HepG2 (cell line): ENCODE measurements around the gene C1QTNF12. TPM values are rescaled to one million over a fixed set of nuclear protein-coding genes. Genes with fewer than 3 reads are reported as not detected.
A peak's percentile ranks its signal among the peaks of the same experiment; 100 is the strongest.

Experiments used
- ATAC-seq: fragments of 200-7000 bp; cut with Tn5 transposase; 3 replicates; pipeline ENCODE4 v1.9.1; 2020; ENCODE audit warnings: mild to moderate bottlenecking, moderate library complexity
- BruUV-seq: library from RNA; stranded (reverse); fragments of 400-500 nt; replicated peaks from 2 replicates; lab custom pipeline; 2021; lab: Mats Ljungman, UMichigan
- CTCF ChIA-PET: fragments of 300-600 bp; formaldehyde crosslinking; extraction: SDS; loops from one replicate; lab custom pipeline; 2021; ENCODE audit warnings: low total read pairs, inconsistent platforms, low intra/inter-chr PET ratio; lab: Yijun Ruan, JAX
- POLR2A ChIA-PET: fragments of 350-600 bp; sonication (Branson Sonifier 250); formaldehyde crosslinking; loops from one replicate; lab custom pipeline; 2020; ENCODE audit warnings: antibody characterized with exemption, inconsistent platforms; lab: Yijun Ruan, JAX
- DNase-seq: peaks from one replicate; pipeline ENCODE4 v3.0.0-alpha.2; 2015; ENCODE audit warnings: low spot score
- FAIRE-seq: peaks from 3 replicates; lab custom pipeline; 2011; peaks lifted over from hg19 to GRCh38; lab: Jason Lieb, UNC
- H2AFZ ChIP-seq: one replicate; pipeline ENCODE4 v1.6.1; 2011; ENCODE audit warnings: low read length, inconsistent platforms
- H3K27ac ChIP-seq: fragments of 300-600 bp; 3 replicates; pipeline ENCODE4 v1.8.0; 2011; ENCODE audit warnings: mixed run types, mild to moderate bottlenecking, mixed read lengths, low read length, inconsistent platforms; ENCODE audit not compliant: insufficient read depth; ENCODE audit errors: extremely low read length
- H3K27me3 ChIP-seq, 2 experiments: fragments of 200-600 bp in 1 of 2; 2 replicates in 1 of 2; 3 replicates in 1 of 2; pipeline versions ENCODE4 v1.6.0 to v1.8.0; 2011; ENCODE audit warnings: low read length in 2 of 2, mild to moderate bottlenecking in 2 of 2, moderate library complexity in 2 of 2, inconsistent platforms in 1 of 2; ENCODE audit not compliant: insufficient read depth in 2 of 2, control insufficient read depth in 1 of 2
- H3K36me3 ChIP-seq, 2 experiments: fragments of 200-600 bp in 1 of 2; replicated peaks in 1 of 2; 2 replicates in 1 of 2; 3 replicates in 1 of 2; pipeline versions ENCODE4 v1.5.1 to v1.8.0; 2011; ENCODE audit warnings: low read length in 2 of 2, inconsistent platforms in 1 of 2; ENCODE audit not compliant: insufficient read depth in 2 of 2, control insufficient read depth in 1 of 2
- H3K4me1 ChIP-seq: 2 replicates; pipeline ENCODE4 v1.5.1; 2012; ENCODE audit warnings: low read length, inconsistent platforms; ENCODE audit not compliant: insufficient read depth
- H3K4me2 ChIP-seq: 2 replicates; pipeline ENCODE4 v1.6.0; 2011; ENCODE audit warnings: low read depth, low read length, inconsistent platforms
- H3K4me3 ChIP-seq, 3 experiments: fragments of 200-600 bp in 1 of 3; sonication (generic), shearing (Covaris generic) in 1 of 3; replicated peaks in 1 of 3; 2 replicates each; pipeline ENCODE4 v1.5.1; 2011 to 2016; ENCODE audit warnings: low read length in 3 of 3, inconsistent platforms in 2 of 3, low read depth in 2 of 3, mild to moderate bottlenecking in 2 of 3, control low read depth in 1 of 3, mixed read lengths in 1 of 3; ENCODE audit not compliant: insufficient read depth in 1 of 3
- H3K79me2 ChIP-seq: one replicate; pipeline ENCODE4 v1.6.1; 2011; ENCODE audit warnings: low read length, inconsistent platforms; ENCODE audit not compliant: insufficient read depth
- H3K9ac ChIP-seq: 2 replicates; pipeline ENCODE4 v1.6.0; 2011; ENCODE audit warnings: mild to moderate bottlenecking, low read depth, low read length, inconsistent platforms; ENCODE audit not compliant: insufficient read depth
- H3K9me3 ChIP-seq: 2 replicates; pipeline ENCODE4 v1.5.1; 2012; ENCODE audit warnings: mild to moderate bottlenecking, low read length
- H4K20me1 ChIP-seq: 2 replicates; pipeline ENCODE4 v1.6.0; 2011; ENCODE audit warnings: inconsistent platforms, mild to moderate bottlenecking, low read length, moderate library complexity; ENCODE audit not compliant: insufficient read depth
- AGO2 ChIP-seq: fragments of 200-400 bp; formaldehyde crosslinking; optimal IDR thresholded peaks from 2 replicates; pipeline ENCODE3; 2017; ENCODE audit warnings: mild to moderate bottlenecking, low read depth, low read length, moderate library complexity
- MIXL1 ChIP-seq: IDR thresholded peaks from 2 replicates; pipeline ENCODE4 v1.6.1; 2016
- ZNF354B ChIP-seq: sonication (generic); formaldehyde crosslinking; IDR thresholded peaks from 2 replicates; pipeline ENCODE4 v1.8.0; 2022; ENCODE audit warnings: mild to moderate bottlenecking, missing genetic modification reagents
- whole genome bisulfite sequencing: methylation state at CpG from one replicate; pipeline ENCODE4 v1.1.6; 2017; ENCODE audit warnings: low lambda C conversion rate; 5-methylcytosine and 5-hydroxymethylcytosine counted together
- in situ Hi-C: cut with HindIII; loops from 2 replicates; pipeline ENCODE4 v1.10.0; 2017; ENCODE audit warnings: low pct_unique_long_range_greater_than_20kb; ENCODE audit not compliant: extremely low pct_ligation_motif_present
- intact Hi-C: fragments of 100-400 bp; cut with micrococcal nuclease; formaldehyde crosslinking; loops from one replicate; pipeline ENCODE4 v1.10.0; 2022; ENCODE audit not compliant: unreplicated experiment
- polyA plus RNA-seq, 8 experiments: library from polyadenylated mRNA; depleted of rRNA in 3 of 8; stranded (reverse) in 7 of 8; unstranded in 1 of 8; fragments of >200 nt; fragmentation: Illumina TruSeq in 4 of 8; extraction: Trizol in 4 of 8; gene quantifications; 2 replicates each; pipeline versions ENCODE4 v1.2.1 to v1.2.3, GENCODE V29; 2011 to 2016; ENCODE audit warnings: low read depth in 4 of 8, missing spikeins in 1 of 8, mixed read lengths in 1 of 8; ENCODE audit not compliant: insufficient read depth in 1 of 8
- total RNA-seq, 5 experiments: library from RNA; depleted of rRNA; stranded (reverse); fragments of >200 nt; fragmentation: Illumina TruSeq; extraction: Trizol; gene quantifications; 2 replicates each; pipeline ENCODE4 v1.2.3, GENCODE V29; 2016; ENCODE audit warnings: low read depth in 1 of 5
- TF ChIP-seq, protein P1 (sequence below), 2 experiments: sonication (generic) in 1 of 2; formaldehyde crosslinking in 1 of 2; IDR thresholded peaks; 2 replicates each; pipeline versions ENCODE4 v1.5.1 to v1.6.1; 2011 to 2020; ENCODE audit warnings: borderline replicate concordance in 1 of 2, low read depth in 1 of 2, low read length in 1 of 2, mild to moderate bottlenecking in 1 of 2, missing genetic modification reagents in 1 of 2, moderate library complexity in 1 of 2

The C1QTNF12 gene
- total and polyA plus RNA-seq, 2 of the 13 experiments (the other 11 are each of a cell fraction or from before 2014, with no cell fraction given): 0.18 to 0.64 TPM

DNA sequence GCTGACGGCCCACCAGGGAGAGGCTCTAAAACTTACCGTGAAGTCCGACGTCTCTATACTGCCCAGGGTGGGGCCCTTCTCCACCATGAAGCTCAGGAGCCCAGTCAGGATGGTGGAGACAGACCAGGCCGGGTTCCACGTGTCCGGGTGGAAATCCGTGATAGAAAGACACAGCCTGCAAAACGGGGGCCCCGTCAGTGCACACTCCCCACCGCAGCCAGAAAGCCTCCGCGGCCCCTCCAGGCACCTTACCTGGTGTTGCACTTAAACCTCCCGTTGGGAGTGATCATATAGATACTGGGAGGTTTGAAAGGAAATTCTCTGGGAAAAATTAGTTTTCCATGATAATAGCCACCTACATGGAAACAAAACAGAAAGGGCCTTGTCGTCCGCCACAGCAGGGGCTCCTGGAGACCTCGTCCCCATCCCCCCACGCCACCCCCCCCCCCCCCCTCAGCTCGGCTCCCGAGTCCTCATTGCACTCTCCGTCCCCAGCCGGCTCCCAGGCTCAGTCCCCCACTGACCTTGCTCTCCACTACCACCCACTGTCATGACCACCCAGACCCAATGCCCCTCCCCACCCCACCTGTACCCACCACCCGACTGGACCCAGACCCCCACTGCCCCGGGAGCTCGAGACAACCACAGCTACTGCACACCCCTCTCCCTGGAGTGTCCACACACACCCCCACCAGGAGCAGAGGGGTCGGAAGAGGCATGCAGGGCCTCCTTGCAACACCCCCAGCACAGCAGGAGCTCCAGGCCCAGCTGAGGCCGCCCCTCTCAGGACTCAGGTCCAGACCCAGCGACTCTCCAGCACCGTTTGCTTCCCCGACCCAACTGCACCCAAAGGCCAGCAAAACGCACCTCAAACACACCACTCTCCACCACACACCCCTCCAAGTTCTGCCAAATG, 10.7 kb upstream of the C1QTNF12 start:
- Histone ChIP-seq H3K36me3 (peaks cover 17 to 45% of the 10 kb centered on the region in 2 experiments; a peak in 4 of 5 replicates), H3K79me2 (no peaks in the 10 kb centered on the region), H3K9ac (no peak overlapping the region), H3K4me1 (no peaks in the 10 kb centered on the region), H3K4me2 (no peak overlapping the region), H2AFZ (no peak overlapping the region), H3K27me3 (no peaks in the 10 kb centered on the region), H3K4me3 (no peak overlapping the region), H4K20me1 (no peaks in the 10 kb centered on the region), H3K27ac (no peak overlapping the region), H3K9me3 (no peaks in the 10 kb centered on the region)
- 95% methylated on average over 24 of the region's 31 CpGs for WGBS
- DNase-seq (no peak), FAIRE-seq (no peak), ATAC-seq (no peak)
- POLR2A ChIA-PET: no interaction called here
- intact Hi-C loops: no loop called here
- BruUV-seq: no TSS peak
- CTCF ChIA-PET: no interaction called here
- TF ChIP-seq MIXL1 (no peak), AGO2 (peak; percentile 30), ZNF354B (CRISPR knock-in tag) (no peak)
- TF ChIP-seq, protein P1, sequence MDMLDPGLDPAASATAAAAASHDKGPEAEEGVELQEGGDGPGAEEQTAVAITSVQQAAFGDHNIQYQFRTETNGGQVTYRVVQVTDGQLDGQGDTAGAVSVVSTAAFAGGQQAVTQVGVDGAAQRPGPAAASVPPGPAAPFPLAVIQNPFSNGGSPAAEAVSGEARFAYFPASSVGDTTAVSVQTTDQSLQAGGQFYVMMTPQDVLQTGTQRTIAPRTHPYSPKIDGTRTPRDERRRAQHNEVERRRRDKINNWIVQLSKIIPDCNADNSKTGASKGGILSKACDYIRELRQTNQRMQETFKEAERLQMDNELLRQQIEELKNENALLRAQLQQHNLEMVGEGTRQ (IDR thresholded peaks at IDR 0.05; ENCODE audit: low read depth, low read length): no peak
- TF ChIP-seq, protein P1 (CRISPR knock-in tag; IDR thresholded peaks at IDR 0.05; ENCODE audit: borderline replicate concordance): no peak
- in situ Hi-C loops: no loop called here
